Stimulated activated CD4-positive, alpha-beta T cell treated with anti-CD3 and anti-CD28 coated beads, Interleukin-4, amount 100 ng/mL, for 1 hour (primary cell): Measurements from ENCODE around the gene ARHGEF16.

Source experiments
- DNase-seq: peaks from one replicate; pipeline ENCODE4 v3.0.0-alpha.2; 2020

Gene ARHGEF16

DNA sequence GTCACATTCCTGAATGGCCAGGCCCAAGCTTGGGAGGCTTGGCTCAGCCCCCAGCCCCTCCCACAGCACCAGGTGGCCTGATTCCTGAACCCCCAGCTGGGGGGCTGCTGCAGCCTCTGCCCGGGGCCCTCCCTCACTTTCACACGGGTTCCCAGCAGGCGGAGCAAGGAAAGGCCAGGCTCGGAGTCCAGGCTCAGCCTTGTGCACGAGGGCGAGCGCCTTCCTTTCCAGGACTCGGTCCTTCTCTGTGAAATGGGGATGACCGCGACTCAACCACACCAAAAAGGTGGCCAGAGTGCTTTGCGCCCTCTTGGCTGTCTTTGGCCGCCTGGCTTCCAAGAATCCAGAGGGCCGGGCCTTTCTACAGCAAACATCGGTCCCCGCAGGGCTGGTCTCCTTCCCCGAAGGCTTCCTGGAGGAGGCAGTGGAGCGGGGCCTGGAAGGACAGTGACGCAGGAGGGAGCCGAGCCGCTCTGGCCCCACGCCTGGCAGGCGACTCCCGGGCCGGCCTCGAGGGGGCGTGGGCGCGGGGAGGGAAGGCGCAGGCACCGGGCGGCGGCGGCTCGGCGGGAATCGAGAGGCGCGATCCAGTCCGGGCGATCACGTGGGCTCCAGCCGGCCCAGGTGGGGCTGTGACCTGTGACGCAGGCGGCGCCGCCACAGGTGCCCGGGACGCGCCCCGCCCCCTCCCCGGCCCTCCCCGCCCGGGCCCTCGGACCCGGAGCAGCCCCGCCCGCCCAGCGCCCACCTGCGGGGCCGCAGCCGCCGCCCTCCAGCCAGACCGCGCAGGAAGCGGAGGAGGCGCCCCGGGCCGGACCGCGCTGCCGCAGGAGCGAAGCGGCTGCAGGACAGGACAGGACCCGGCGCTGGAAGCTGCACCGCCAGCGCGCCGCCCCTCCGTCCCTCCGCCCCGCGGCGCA is at the start of gene ARHGEF16:
ARHGEF16 (plus strand) TSS at position 775 of the 920 bp plus-strand sequence. CDS start 8,420 bp downstream, outside the sequence.
- peak; percentile 30 for DNase-seq

DNA sequence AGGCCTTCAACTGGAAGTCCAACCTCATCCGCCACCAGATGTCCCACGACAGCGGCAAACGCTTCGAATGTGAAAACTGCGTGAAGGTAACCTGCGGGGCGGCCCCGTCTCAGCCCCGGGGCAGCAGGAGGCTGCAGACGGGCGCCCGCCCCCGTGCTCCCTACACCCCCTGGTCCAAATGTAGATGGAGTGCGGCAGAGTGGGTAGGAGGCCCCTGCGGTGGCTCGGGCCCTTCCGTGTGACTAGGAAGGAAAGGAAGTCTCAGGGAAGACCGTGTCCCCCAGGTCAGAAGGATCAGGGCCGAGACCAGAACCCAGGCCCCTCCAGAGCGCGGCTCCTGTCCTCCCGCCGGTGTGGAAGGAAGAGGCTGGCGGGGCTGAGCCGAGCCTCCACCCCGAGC is 49.7 kb upstream of the ARHGEF16 start:
- DNase-seq, result no peak

DNA sequence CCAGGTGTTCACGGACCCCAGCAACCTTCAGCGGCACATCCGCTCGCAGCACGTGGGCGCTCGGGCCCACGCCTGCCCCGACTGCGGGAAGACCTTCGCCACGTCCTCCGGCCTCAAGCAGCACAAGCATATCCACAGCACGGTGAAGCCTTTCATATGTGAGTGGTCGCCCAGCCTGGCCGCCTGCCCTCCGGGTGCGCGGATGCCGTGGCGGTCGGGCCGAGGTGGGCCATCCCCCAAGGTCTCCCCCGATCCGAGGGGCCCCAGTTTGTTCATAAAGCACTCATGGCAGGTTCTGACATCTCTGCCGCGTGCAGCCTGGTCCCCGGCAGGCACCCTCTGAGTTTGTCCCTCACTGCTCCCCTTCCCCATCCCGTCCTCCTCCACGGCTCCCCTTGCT is 49.0 kb upstream of the ARHGEF16 start:
- DNase-seq, result no peak

DNA sequence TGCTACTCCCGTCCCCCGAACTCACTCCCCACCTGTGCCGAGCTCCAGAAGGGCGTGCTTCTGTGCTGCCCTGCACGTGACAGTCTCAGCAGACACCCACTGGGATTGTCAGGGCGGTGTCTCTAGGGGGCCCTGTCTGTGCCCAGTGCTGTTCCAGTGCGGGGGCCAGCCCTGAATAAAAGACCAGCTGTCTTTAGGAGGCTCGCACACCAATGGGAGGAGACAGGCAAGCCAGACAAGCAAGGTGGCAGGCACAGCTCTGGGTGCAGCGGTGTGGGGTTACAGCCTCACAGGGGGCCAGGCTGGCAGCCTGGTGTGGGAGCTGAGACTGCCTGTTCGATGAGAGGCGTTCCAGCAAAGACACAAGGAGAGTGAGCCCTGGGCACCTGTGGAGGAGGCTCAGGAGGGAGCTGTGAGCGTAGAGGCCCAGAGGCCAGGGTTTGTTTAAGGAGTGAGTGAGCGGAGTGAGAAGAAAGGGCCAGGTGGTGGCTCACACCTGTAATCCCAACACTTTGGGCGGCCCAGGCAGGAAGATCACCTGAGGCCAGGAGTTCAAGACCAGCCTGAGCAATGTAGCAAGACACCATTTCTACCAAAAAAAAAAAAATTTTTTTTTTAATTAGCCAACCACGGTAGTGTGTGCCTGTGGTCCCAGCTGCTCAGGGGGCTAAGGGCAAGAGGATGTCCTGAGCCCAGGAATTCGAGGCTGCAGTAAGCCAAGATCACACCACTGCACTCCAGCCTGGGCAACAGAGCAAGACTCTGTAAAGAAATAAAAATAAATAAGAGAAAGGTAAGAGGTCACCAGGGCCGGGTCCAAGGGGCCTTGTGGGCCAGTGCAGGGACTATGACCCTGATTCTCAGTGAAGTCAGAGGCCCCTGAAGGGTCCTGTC is 48.2 kb upstream of the ARHGEF16 start:
- no peak for DNase-seq

DNA sequence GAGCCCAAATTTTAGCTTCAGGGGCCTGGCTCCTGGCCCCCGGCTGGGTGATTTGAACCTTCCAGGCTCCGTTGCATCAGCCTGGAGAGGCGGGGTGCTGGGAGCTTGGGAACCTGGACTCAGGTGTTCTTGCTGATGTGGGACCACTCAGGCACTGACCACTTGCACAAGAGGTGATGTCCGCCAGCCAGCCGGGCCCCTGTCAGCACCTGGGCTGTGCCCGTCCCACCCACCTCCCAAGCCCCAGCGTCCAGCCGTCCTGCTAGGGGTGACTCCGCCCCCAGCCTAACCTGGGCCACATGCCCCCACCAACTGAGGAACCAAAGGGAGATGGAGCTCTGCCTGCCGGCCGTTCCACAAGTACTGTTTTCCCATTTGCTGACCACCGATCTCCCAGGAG is 47.4 kb upstream of the ARHGEF16 start:
- DNase-seq, result no peak

DNA sequence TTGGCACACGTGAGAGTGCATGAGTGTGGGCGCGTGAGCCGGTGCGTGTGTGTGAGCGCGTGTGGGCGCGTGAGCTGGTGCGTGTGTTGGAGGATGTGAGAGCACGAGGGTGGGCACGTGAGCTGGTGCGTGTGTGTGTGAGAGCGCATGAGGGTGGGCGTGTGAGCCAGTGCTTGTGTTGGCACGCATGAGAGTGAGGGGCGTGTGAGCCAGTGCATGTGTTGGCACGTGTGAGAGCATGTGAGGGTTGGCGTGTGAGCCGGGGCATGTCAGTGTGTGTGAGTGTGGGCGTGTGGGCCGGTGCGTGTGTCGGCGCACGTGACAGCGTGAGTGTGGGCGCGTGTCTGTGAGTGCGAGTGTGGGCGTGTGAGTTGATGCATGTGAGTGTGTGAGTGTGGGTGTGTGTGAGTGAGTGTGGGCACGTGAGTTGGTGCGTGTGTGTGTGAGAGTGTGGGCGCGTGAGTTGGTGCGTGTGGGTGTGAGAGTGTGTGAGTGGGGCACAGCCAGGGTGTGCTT is 45.7 kb upstream of the ARHGEF16 start:
- no peak for DNase-seq

DNA sequence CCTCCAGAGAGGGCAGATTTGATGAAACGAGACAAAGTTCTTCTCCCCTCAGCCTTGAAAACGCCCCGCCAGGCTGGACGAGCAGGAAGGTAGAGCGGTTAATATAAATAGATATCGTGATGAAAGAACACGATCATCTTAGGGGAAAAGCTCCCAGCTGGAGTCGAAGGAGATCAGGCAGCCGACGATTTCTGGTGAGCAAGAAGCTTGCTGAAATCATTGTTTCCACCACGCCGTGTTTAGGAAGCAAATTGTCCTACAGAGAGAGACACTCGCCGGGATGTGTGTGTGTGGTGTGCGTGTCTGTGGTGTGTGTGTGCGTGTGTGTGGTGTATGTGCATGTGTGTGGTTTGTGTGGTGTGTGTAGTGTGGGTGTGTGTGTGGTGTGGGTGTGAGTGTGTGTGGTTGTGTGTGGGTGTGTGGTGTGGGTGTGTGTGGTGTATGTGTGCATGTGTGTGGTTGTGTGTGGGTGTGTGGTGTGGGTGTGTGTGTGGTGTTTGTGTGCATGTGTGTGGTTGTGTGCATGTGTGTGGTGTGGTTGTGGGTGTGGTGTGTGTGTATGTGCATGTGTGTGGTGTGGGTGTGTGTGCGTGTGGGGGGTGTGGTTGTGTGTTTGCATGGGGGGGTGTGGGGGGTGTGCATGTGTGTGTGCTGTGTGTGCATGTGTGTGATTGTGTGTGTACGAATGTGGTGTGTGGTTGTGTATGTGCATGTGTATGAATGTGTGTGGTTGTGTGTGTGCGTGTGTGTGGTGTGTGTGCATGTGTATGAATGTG is 44.9 kb upstream of the ARHGEF16 start:
- no peak for DNase-seq

DNA sequence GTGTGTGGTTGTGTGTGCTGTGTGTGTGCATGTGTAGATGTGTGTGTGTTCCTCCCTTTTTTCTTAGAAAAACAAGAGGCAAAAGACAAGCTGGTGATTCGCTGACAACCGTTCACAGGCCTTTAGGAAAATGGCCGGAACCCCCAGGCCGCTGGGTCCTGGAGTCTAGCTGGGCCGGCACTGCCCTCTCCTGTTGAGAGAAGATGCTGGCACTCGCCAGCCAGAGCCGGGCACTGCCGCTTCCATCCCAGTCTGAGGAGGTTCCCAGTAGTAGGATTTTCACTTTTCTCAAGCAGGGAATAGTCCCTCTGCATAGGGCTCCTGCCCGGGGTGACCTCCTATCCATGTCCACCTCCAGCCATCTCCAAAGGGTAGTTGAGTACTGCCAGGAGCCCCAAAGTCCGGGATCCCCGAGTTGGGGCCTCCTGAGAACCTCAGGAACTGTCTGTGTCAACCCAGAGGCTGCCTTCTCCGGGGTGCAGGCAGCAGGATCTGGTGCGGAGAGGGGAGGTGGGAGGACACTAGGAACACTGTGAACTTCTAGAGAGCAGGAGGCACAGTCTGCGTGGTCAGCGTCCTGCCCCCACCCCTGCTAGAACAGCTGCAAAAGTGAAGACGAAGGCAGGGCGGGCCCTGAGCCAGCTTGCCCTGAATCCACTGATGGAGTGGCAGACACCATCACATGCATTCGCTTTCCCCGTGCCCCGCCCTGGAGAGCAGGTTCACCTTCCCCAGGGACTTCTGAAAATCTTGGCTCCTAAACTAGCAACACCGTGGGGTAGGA is 44.1 kb upstream of the ARHGEF16 start:
- no peak for DNase-seq

DNA sequence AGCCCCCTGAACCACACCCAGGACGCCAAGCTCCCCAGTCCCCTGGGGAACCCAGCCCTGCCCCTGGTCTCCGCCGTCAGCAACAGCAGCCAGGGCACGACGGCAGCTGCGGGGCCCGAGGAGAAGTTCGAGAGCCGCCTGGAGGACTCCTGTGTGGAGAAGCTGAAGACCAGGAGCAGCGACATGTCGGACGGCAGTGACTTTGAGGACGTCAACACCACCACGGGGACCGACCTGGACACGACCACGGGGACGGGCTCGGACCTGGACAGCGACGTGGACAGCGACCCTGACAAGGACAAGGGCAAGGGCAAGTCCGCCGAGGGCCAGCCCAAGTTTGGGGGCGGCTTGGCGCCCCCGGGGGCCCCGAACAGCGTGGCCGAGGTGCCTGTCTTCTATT is 42.7 kb upstream of the ARHGEF16 start:
- DNase-seq, result no peak

DNA sequence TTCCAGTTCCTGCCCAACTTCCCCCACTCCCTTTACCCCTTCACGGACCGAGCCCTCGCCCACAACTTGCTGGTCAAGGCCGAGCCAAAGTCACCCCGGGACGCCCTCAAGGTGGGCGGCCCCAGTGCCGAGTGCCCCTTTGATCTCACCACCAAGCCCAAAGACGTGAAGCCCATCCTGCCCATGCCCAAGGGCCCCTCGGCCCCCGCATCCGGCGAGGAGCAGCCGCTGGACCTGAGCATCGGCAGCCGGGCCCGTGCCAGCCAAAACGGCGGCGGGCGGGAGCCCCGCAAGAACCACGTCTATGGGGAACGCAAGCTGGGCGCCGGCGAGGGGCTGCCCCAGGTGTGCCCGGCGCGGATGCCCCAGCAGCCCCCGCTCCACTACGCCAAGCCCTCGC is 42.1 kb upstream of the ARHGEF16 start:
- no peak for DNase-seq

DNA sequence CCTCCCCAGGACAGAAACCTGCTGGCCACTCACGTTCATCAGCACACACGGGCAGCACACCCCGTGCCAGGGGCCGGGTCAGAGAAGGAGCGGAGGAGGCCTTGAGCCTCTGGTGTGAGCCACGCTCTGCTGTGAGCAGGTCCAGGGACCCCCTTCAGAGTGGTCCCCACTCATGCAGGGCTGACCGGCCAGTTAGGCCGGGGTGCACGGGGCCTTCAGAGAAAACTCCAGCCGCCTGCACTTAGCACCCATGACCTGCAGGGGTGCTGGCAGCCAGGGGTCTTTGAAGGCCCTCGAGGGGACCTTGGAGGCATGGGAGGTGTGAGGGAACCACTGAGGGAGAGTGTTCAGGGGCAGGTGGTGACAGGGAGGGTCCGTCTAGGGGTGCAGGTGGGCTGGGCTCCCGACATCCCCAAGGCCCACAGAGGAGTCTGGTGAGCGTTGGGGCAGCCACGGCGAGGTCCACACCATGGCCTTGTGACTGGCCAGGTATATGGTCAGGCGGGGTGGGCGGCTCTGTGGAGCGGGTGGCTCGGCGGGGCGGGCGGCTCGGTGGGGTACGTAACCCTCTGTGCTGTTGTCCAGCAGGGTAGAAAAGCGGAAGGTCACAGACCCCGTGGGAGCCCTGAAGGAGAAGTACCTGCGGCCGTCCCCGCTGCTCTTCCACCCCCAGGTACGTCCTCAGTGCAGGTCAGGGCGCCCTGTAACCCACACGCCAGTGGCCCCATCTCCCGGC is 40.3 kb upstream of the ARHGEF16 start:
- no peak for DNase-seq

DNA sequence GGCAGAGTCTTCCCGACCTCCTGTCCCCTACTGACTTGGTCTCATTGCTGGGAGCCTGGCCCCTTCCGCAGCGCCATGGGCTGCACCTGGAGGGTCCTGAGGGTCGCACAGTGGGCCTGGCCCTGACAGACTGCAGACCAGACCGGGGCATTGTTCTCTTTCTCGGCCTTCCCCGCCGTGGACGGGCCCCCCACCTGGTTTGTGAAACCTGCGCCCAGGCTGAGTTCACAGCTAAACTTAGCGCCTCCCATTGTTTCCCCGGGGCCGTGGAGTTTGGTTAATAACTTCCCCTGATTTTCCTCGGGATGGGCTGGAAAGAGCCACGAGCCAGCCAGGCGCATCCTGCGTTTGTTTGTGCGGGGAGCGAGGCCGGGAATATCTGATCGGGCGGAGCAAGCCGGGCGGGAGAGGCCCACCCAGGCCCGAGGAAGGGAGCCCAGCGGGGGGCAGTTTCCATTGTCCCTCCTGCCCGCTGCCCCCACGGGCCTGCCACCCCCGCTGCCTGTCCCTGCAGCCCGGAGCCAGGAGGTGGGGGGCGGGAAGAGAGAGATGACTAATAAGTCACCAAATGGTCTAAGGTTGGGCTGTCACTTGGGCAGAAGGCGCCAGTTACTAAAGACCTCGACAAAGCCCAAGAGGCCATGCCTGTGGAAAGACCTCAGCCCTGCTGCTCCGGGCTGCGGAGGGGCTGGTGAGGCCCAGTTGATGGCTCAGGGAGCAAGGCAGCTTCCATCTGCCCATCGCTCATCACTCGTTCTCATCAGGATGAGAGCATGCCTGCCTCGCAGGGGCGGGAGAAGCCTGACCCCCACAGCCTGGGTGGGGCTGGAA is 39.0 kb upstream of the ARHGEF16 start:
- no peak for DNase-seq

DNA sequence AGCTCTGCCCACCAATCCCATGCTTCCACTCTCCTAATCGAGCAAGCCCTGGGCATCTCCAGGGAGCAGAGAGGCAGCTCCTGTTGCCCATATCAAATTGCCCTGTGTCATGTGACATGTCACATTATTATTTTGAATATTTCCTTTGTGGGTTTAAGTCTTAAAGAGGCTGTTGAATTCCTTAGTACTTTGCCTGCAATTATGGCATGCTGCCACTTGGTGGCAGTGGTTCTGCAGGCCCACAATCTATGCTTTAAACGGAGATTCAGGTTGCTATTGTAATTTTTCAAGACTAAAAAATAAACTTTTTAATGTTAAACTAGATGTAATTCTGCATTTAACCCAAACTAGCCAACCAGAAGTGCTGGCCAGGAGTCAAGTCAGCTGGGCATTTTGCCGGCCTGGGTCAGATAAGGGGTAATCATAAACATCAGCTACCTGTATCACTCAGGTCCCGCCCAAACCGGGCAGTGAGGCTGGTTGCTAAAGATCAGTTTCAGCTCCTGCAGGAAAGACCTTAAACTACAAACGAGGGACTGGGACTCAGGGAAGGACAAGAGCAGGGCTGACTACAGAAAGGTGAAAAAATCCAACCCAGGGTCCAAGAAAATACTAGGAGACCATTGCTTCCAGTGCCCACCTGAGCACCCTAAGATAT is 37.3 kb upstream of the ARHGEF16 start:
- no peak for DNase-seq

DNA sequence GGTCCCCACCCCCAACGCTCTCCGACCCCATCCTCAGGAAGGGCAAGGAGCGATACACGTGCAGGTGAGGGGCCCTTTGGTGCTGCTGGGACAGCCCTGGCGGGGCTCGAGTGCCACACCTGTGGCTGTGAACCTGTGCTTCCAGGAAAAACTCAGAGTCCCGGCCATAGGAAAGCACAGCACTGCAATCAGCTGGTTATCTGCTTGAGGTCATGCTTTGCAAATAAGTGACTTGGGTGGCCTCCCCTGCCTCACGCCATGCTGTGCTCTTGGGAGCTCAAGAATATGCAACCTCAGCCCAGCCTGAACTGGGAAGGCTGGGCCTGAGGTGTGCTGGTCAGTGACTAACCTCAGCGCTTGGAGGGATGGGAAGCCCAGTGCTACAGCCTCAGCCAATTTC is 36.5 kb upstream of the ARHGEF16 start:
- no peak for DNase-seq

DNA sequence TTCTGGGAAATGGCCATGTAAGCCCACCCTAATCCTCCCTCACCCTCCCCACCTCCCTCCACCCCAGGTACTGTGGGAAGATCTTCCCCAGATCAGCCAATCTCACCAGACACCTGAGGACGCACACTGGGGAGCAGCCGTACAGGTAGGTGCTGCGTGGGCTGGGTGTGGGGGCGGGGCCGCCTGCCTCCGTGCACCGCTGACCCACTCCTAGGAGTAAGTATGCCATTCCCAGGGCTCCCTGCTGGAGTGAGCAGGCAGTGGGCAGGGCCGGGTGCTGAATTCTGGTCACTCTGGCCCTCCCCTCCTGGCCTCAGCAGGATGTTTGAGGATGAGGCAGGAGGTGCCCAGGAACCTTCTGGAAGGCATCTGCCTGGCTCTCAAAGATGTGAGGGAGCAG is 35.9 kb upstream of the ARHGEF16 start:
- no peak for DNase-seq

DNA sequence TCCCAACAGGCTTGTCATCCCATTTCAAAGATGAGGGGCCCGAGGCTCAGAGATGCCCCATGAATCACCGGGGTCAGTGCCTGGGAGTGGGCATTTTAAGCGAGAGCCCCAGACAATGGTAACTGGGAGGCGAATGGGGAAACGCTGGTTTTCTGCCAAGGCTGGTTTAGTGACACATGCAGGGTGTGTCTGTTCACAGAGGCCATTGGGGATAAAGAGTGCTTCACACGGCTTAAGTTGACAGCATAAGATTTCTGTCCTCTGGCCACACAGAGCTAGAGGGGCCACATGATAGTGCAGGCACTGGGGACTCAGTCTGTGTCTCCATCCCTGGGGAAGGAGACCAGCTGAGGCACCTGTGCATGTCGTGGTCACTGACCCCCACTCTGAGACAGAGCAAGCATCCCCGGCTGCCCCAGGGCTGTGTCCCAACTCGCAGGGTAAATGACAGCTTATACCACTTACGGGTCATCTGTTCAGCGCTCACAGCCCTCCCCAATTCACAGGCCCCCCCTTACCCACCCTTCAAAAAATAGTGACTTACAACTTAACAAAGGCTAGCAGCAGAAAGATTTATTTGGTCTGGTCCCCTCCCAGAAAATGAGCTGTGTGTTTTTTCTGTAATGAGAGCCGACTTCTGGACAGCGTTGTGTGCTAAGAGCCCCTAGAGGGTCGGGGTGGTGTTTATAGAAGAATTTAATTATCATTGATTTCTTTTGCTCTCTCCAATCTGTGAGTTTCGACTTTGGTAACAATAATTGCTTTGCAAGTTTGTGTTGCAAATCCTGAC is 34.9 kb upstream of the ARHGEF16 start:
- no peak for DNase-seq

DNA sequence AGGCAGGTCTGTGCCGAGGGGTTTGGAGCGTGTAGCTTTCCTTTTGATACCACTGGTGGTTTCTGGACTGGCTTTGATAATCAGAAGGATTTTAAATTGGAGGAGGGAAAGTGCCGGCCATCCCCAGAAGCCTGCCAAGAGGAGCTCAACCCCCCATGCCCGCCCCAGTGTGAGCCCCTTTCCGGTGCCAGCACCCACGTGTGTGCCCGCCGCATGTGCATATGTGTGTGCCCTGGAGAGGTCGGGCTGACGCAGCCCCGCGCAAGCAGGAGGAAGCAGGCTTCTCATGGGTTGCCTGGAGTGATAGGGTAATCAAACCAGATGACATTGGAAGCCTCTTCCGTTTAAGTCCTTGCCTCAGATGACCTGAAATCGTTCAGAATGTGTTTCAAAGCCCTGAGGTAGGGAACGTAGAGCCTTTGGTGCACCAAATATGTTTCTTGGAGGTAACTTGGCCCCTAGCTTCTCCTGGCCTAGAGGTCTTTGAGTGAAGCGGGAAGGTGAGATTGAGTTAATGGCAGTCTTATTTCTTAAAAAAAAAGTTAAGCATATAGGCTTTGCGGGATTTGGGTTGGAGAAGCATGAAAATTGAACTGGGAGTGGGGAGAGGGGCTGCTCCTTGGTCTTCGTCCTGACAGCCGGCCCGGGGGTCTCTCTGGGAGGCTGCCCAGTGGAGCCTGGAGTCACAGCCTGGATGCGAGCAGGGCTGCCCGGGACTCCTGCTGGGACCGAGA is 34.1 kb upstream of the ARHGEF16 start:
- no peak for DNase-seq

DNA sequence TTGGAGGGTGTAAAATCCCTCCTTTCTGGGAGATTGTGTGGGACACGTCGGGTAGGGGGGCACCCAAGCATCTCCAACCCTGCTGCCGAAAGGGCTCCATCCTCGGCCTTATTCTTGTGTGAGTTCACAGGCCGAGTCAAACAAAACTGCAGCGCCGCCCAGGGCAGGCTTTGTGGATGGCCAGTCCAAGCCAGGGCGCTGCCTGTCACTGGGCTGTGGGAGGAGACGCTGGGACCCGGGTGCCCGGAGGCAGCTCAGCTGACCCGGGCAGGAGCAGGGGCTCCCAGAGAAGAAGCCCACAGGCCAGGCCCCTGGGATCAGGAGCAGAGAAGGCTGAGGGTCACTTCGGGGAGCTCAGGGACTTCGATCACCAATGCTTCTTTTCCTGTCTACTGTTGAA is 31.8 kb upstream of the ARHGEF16 start:
- DNase-seq, result no peak
